ENCODE results near the gene ERCC6. TPM values are rescaled to one million over a fixed set of nuclear protein-coding genes. Genes with fewer than 3 reads are reported as not detected.

Gene ERCC6
- total and polyA plus RNA-seq, 4 donors = 2.8 to 27.2 (median 11.2) TPM

DNA sequence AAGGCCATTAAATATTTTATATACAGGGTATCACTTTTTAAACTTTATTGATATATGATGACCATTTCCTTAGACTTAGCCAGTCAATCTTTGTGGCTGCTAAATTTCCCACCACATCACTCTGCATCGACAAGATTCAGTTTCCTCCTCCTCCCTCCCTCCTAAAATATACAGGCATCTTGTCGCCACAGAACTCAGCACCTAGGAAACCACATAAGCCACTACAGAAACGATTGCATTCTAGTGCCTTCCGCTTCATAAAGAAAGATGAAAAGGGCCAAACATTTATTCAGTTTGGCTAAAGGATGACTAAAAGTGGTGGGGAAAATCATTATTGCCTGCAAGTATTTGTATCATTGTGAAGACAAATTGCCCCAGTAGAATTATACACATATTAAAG, 30.7 kb downstream of the ERCC6 start:
- no peaks in the 10 kb centered on the region for H3K27me3 ChIP-seq (ENCODE audit: control insufficient read depth in 3 of 3, insufficient read depth in 3 of 3, low read length in 2 of 3)
- H3K27ac ChIP-seq (ENCODE audit: low read depth in 1 of 2, low read length in 1 of 2) = no peak overlapping the region
- WGBS, 2 donors = 26 to 54% methylated on average over 4 of the region's 4 CpGs
- H3K4me1 ChIP-seq (ENCODE audit: control insufficient read depth in 5 of 5, insufficient read depth in 5 of 5, low read length in 5 of 5) = peaks cover 0 to 6% (median 0%) of the 10 kb centered on the region in 5 donors
- TF ChIP-seq, protein P1, sequence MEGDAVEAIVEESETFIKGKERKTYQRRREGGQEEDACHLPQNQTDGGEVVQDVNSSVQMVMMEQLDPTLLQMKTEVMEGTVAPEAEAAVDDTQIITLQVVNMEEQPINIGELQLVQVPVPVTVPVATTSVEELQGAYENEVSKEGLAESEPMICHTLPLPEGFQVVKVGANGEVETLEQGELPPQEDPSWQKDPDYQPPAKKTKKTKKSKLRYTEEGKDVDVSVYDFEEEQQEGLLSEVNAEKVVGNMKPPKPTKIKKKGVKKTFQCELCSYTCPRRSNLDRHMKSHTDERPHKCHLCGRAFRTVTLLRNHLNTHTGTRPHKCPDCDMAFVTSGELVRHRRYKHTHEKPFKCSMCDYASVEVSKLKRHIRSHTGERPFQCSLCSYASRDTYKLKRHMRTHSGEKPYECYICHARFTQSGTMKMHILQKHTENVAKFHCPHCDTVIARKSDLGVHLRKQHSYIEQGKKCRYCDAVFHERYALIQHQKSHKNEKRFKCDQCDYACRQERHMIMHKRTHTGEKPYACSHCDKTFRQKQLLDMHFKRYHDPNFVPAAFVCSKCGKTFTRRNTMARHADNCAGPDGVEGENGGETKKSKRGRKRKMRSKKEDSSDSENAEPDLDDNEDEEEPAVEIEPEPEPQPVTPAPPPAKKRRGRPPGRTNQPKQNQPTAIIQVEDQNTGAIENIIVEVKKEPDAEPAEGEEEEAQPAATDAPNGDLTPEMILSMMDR (IDR thresholded peaks at IDR 0.05; ENCODE audit: control extremely low read depth, extremely low read depth) = no peak
- ATAC-seq (ENCODE audit: insufficient read depth, low FRiP score) = no peak
- H3K4me3 ChIP-seq = no peak overlapping the region
- peak in 1 of 3 donors; percentile 6 for DNase-seq
- no peaks in the 10 kb centered on the region for H3K9me3 ChIP-seq (ENCODE audit: control insufficient read depth in 4 of 4, insufficient read depth in 3 of 4, low read length in 3 of 4)
- peak overlapping the region in 1 of 2 donors; percentile 24 for H3K9ac ChIP-seq (ENCODE audit: insufficient read depth in 1 of 2, low read length in 2 of 2)
- H3K36me3 ChIP-seq (ENCODE audit: control insufficient read depth in 4 of 4, insufficient read depth in 4 of 4, low read length in 4 of 4) = peaks cover 0 to 5% (median 2%) of the 10 kb centered on the region in 4 donors

DNA sequence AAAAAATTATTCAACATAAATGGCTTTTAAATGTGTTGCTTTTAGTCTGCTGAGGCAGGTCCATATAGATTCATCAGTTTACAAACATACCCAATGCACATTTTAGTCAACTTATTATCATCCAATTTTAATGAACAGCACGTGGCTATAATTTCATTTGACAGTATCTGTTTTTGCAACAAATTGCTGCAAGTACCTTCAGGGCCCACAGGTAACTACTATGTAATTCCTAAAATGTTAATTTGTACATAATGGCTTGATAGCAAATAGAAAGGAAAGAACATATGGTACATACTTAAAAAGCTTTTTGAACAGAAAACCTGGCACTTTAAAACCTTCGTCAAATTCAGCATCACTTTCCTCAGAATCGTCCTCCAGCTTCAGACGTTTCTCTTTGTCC, 33.3 kb downstream of the ERCC6 start:
- DNase-seq (no peak), ATAC-seq (ENCODE audit: insufficient read depth, low FRiP score) (no peak)
- no peaks in the 10 kb centered on the region for H3K27me3 ChIP-seq (ENCODE audit: control insufficient read depth in 3 of 3, insufficient read depth in 3 of 3, low read length in 2 of 3)
- 89 to 93% methylated on average over 4 of the region's 4 CpGs for WGBS, 2 donors
- TF ChIP-seq, protein P1 (IDR thresholded peaks at IDR 0.05; ENCODE audit: control extremely low read depth, extremely low read depth) = no peak
- H3K36me3 ChIP-seq (ENCODE audit: control insufficient read depth in 4 of 4, insufficient read depth in 4 of 4, low read length in 4 of 4) = peaks cover 0 to 4% (median 3%) of the 10 kb centered on the region in 4 donors
- peaks cover 0 to 14% (median 0%) of the 10 kb centered on the region in 5 donors for H3K4me1 ChIP-seq (ENCODE audit: control insufficient read depth in 5 of 5, insufficient read depth in 5 of 5, low read length in 5 of 5)
- H3K4me3 ChIP-seq = no peak overlapping the region
- no peak overlapping the region for H3K27ac ChIP-seq (ENCODE audit: low read depth in 1 of 2, low read length in 1 of 2)
- H3K9me3 ChIP-seq (ENCODE audit: control insufficient read depth in 4 of 4, insufficient read depth in 3 of 4, low read length in 3 of 4) = no peaks in the 10 kb centered on the region
- no peak overlapping the region for H3K9ac ChIP-seq (ENCODE audit: insufficient read depth in 1 of 2, low read length in 2 of 2)

DNA sequence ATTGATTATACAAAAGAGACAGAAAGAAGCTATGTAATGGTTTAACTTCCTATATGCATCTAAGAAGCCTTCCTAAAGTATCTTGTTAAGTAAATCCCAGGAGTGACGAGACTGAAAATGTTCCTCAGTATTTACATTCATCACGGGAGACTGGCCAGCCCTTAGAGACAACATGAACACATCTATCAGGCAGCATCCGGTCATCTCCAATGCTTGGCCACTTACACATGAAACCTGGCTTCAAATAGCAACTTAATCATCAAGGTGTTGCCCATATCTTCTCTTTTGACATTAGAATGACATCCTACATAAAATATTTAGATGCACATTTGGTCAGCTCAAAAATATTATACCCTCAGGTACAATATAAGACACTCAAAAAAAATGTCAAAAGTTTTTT, 33.8 kb downstream of the ERCC6 start:
- DNase-seq = no peak
- Histone ChIP-seq H3K4me3 (no peak overlapping the region), H3K27ac (ENCODE audit: low read depth in 1 of 2, low read length in 1 of 2) (no peak overlapping the region), H3K9ac (ENCODE audit: insufficient read depth in 1 of 2, low read length in 2 of 2) (no peak overlapping the region), H3K27me3 (ENCODE audit: control insufficient read depth in 3 of 3, insufficient read depth in 3 of 3, low read length in 2 of 3) (no peaks in the 10 kb centered on the region), H3K9me3 (ENCODE audit: control insufficient read depth in 4 of 4, insufficient read depth in 3 of 4, low read length in 3 of 4) (no peaks in the 10 kb centered on the region), H3K4me1 (ENCODE audit: control insufficient read depth in 5 of 5, insufficient read depth in 5 of 5, low read length in 5 of 5) (peaks cover 0 to 14% (median 0%) of the 10 kb centered on the region in 5 donors), H3K36me3 (ENCODE audit: control insufficient read depth in 4 of 4, insufficient read depth in 4 of 4, low read length in 4 of 4) (peaks cover 0 to 5% (median 4%) of the 10 kb centered on the region in 4 donors)
- 87 to 93% methylated on average over 3 of the region's 3 CpGs for WGBS, 2 donors
- no peak for ATAC-seq (ENCODE audit: insufficient read depth, low FRiP score)
- TF ChIP-seq, protein P1 (IDR thresholded peaks at IDR 0.05; ENCODE audit: control extremely low read depth, extremely low read depth) = no peak

DNA sequence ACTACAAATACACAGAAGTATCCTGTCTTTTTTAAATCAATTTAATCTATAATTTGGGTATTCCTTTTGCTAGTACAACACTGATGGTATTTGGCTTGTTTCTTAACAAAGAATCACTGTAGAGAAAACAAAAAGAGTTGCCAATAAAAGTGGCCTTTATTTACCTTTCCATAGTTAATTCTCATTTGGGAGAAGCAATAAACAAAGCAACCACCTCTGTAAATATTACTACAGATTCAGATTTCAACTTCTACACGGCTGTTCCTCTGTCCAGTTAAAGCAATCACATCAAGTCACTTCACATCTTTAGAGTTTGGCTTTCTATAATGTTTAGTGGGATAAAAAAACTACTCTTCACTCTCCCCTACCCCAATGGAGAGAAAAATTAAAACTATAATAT, 34.4 kb downstream of the ERCC6 start:
- WGBS, 2 donors = 81 to 84% methylated on average over 1 of the region's 1 CpG
- TF ChIP-seq, protein P1 (IDR thresholded peaks at IDR 0.05; ENCODE audit: control extremely low read depth, extremely low read depth) = no peak

More for the DNA sequence above, 34.4 kb downstream of the ERCC6 start:
- Histone ChIP-seq H3K27ac (ENCODE audit: low read depth in 1 of 2, low read length in 1 of 2) (no peak overlapping the region), H3K4me3 (no peak overlapping the region), H3K4me1 (ENCODE audit: control insufficient read depth in 5 of 5, insufficient read depth in 5 of 5, low read length in 5 of 5) (peaks cover 0 to 14% (median 0%) of the 10 kb centered on the region in 5 donors), H3K9me3 (ENCODE audit: control insufficient read depth in 4 of 4, insufficient read depth in 3 of 4, low read length in 3 of 4) (no peaks in the 10 kb centered on the region), H3K36me3 (ENCODE audit: control insufficient read depth in 4 of 4, insufficient read depth in 4 of 4, low read length in 4 of 4) (peaks cover 0 to 5% (median 4%) of the 10 kb centered on the region in 4 donors), H3K27me3 (ENCODE audit: control insufficient read depth in 3 of 3, insufficient read depth in 3 of 3, low read length in 2 of 3) (no peaks in the 10 kb centered on the region), H3K9ac (ENCODE audit: insufficient read depth in 1 of 2, low read length in 2 of 2) (no peak overlapping the region)
- DNase-seq = no peak
- no peak for ATAC-seq (ENCODE audit: insufficient read depth, low FRiP score)

Data from lung (tissue), 12 donors.